Upper lobe of left lung (tissue), 6 donors: Measurements from ENCODE around the gene CSF1R. TPM values are rescaled to one million over a fixed set of nuclear protein-coding genes. Genes with fewer than 3 reads are reported as not detected.

Experiments
- ATAC-seq, 2 donors: fragments of 200-7000 bp; cut with Tn5 transposase; one replicate each; pipeline ENCODE4 v1.9.1; 2022; ENCODE audit warnings: mild to moderate bottlenecking in 2 of 2, moderate library complexity in 2 of 2; ENCODE audit not compliant: low FRiP score in 2 of 2
- DNase-seq, 2 donors: peaks; one replicate each; pipeline ENCODE4 v3.0.0-alpha.2; 2019 to 2020
- H3K27ac ChIP-seq, 4 donors: fragments of 200-600 bp; sonication (generic); one replicate each; pipeline ENCODE4 v1.5.1; 2016 to 2019
- H3K27me3 ChIP-seq, 4 donors: fragments of 200-600 bp; sonication (generic); one replicate each; pipeline ENCODE4 v1.5.1; 2017 to 2019
- H3K36me3 ChIP-seq, 4 donors: fragments of 200-600 bp; sonication (generic); one replicate each; pipeline ENCODE4 v1.5.1; 2016 to 2019
- H3K4me1 ChIP-seq, 4 donors: fragments of 200-600 bp; sonication (generic); one replicate each; pipeline ENCODE4 v1.5.1; 2018 to 2019
- H3K4me3 ChIP-seq, 4 donors: fragments of 200-600 bp; sonication (generic); one replicate each; pipeline ENCODE4 v1.5.1; 2017 to 2019; ENCODE audit warnings: mild to moderate bottlenecking in 2 of 4, moderate library complexity in 1 of 4
- H3K9me3 ChIP-seq, 4 donors: fragments of 200-600 bp; sonication (generic); one replicate each; pipeline ENCODE4 v1.5.1; 2018 to 2019
- EP300 ChIP-seq, 4 donors: sonication (generic); formaldehyde crosslinking; IDR thresholded peaks; one replicate each; pipeline ENCODE4 v1.5.1; 2017; ENCODE audit warnings: antibody characterized with exemption in 4 of 4, control low read depth in 2 of 4
- POLR2A ChIP-seq, 4 donors: fragments of 450-650 bp; IDR thresholded peaks; one replicate each; pipeline ENCODE4 v1.5.1; 2016 to 2017; ENCODE audit warnings: antibody characterized with exemption in 4 of 4, mild to moderate bottlenecking in 2 of 4
- POLR2AphosphoS5 ChIP-seq, 2 donors: sonication (generic); formaldehyde crosslinking; IDR thresholded peaks; one replicate each; pipeline ENCODE4 v1.5.1; 2017; ENCODE audit warnings: antibody characterized with exemption in 2 of 2
- WGBS, 2 donors: methylation state at CpG; one replicate each; pipeline ENCODE4 v1.1.5; 2017 to 2018; 5-methylcytosine and 5-hydroxymethylcytosine counted together
- total RNA-seq, 6 donors: library from RNA; depleted of rRNA in 4 of 6; stranded (reverse); fragments of >200 nt in 4 of 6; gene quantifications; one replicate each; pipeline versions ENCODE4 v1.1.0 to v1.2.1, GENCODE V29; 2016 to 2021
- TF ChIP-seq, protein P1 (sequence below), 6 experiments: fragments of 450-650 bp in 4 of 6; fragments of 200-600 bp in 2 of 6; sonication (generic) in 2 of 6; IDR thresholded peaks; one replicate each; pipeline ENCODE4 v1.5.1; 2016 to 2019; ENCODE audit warnings: antibody characterized with exemption in 6 of 6
- donor health status: DM: no; HTN: no; CAD: no; lungs with moderate emphysema.
- donor health status: DM: no; HTN: yes; CAD: no; lungs with severe emphysema.

Gene CSF1R
- total RNA-seq, 6 donors from 2014 or later = 13.9 to 101 (median 57.9) TPM

DNA sequence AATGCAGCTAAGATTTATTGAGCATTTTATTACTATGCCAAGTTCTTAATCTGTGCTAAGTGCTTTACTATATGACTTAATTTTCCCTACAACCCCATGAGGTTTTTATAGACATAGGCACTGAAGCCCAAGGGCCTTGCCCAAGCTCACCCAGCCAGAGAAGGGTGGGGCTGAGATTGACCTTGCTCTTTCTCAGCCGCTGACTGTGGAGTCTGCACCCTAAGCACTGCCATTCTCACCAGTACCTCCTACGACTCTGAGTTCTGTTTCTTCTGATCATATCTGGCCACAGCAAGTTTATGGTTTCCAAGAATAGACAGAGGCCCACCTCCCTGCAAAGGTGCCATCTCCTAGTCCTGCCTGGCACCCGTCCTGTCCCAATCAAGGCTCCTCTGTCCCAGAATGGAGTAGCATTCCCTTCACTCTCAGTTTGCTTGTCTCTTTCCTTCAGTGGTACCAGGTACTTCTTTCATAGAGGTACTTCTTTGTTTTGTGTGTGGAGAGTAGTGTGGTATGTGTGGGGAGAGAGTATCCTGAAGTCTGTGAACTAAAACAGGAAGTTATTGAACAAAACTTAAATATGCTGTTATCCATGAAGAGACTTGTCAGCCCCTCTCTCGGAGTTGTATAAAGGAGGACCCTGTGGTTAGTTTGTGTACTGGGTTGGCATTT, 42.6 kb downstream of the CSF1R start:
- DNase-seq (no peak), ATAC-seq (no peak)
- Histone ChIP-seq H3K4me1 (peaks cover 8 to 15% (median 13%) of the 10 kb centered on the region in 4 donors), H3K9me3 (no peaks in the 10 kb centered on the region), H3K27ac (peak overlapping the region in 1 of 4 donors; percentile 21), H3K36me3 (peaks cover 45 to 92% (median 80%) of the 10 kb centered on the region in 4 donors), H3K4me3 (no peak overlapping the region), H3K27me3 (no peaks in the 10 kb centered on the region)
- TF ChIP-seq POLR2A (IDR thresholded peaks at IDR 0.05) (no peak), POLR2AphosphoS5 (IDR thresholded peaks at IDR 0.05) (no peak)
- TF ChIP-seq, protein P1, sequence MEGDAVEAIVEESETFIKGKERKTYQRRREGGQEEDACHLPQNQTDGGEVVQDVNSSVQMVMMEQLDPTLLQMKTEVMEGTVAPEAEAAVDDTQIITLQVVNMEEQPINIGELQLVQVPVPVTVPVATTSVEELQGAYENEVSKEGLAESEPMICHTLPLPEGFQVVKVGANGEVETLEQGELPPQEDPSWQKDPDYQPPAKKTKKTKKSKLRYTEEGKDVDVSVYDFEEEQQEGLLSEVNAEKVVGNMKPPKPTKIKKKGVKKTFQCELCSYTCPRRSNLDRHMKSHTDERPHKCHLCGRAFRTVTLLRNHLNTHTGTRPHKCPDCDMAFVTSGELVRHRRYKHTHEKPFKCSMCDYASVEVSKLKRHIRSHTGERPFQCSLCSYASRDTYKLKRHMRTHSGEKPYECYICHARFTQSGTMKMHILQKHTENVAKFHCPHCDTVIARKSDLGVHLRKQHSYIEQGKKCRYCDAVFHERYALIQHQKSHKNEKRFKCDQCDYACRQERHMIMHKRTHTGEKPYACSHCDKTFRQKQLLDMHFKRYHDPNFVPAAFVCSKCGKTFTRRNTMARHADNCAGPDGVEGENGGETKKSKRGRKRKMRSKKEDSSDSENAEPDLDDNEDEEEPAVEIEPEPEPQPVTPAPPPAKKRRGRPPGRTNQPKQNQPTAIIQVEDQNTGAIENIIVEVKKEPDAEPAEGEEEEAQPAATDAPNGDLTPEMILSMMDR (IDR thresholded peaks at IDR 0.05) = no peak
- 63 to 69% methylated on average over 4 of the region's 4 CpGs for WGBS, 2 donors

DNA sequence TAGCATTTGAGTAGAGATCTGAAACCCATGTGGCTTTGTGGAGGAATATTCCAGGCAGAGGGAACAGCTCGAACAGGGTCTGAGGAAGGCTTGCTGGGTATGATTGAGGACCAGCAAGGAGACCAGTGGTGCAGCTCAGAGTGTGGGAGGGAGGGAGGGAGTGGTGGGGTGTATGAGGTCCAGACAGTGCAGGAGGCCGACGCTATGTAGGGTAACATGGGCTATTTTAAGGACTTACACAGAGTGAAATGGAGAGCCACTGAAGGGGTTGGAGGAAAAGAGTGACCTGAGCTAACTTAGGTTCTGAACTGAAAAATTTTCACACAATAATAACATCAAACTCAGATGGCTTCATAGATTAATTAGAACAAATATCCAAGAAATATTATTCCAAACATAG, 43.9 kb downstream of the CSF1R start:
- H3K4me3 ChIP-seq = no peak overlapping the region
- DNase-seq = no peak
- WGBS, 2 donors = 92 to 93% methylated on average over 3 of the region's 3 CpGs
- TF ChIP-seq EP300 (IDR thresholded peaks at IDR 0.05) = no peak
- TF ChIP-seq POLR2A (IDR thresholded peaks at IDR 0.05) = no peak
- no peak for TF ChIP-seq POLR2AphosphoS5 (IDR thresholded peaks at IDR 0.05)
- TF ChIP-seq, protein P1 (IDR thresholded peaks at IDR 0.05) = no peak
- peaks cover 8 to 15% (median 13%) of the 10 kb centered on the region in 4 donors for H3K4me1 ChIP-seq
- H3K9me3 ChIP-seq = no peaks in the 10 kb centered on the region
- ATAC-seq = no peak
- H3K27ac ChIP-seq = no peak overlapping the region
- H3K27me3 ChIP-seq = no peaks in the 10 kb centered on the region
- H3K36me3 ChIP-seq = peaks cover 38 to 92% (median 76%) of the 10 kb centered on the region in 4 donors

DNA sequence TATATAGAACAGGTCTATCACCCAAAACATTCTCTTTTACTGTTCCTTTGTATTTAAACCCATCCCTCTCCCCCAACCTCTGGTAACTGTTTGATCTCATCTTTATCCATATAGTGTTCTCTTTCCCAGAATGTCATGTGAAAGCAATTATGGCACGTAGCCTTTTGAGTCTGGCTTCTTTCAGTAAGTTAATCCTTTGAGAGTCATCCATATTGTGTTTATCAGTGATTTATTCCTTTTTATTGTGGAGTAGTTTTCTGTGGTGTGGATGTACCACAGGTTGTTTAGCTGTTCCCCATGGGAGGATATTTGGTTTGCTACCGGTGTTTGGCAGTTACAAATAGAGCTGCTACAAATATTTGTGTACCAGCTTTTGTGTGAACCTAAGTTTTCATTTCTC, 47.8 kb downstream of the CSF1R start:
- 95% methylated on average over 2 of the region's 2 CpGs for whole genome bisulfite sequencing, 2 donors
- Histone ChIP-seq H3K27ac (no peak overlapping the region), H3K27me3 (no peaks in the 10 kb centered on the region), H3K36me3 (peaks cover 37 to 100% (median 83%) of the 10 kb centered on the region in 4 donors), H3K9me3 (no peaks in the 10 kb centered on the region), H3K4me3 (no peak overlapping the region), H3K4me1 (peaks cover under 1 to 2% (median under 1%) of the 10 kb centered on the region in 4 donors)
- ATAC-seq = no peak
- DNase-seq = no peak
- TF ChIP-seq, protein P1 (IDR thresholded peaks at IDR 0.05) = no peak
- TF ChIP-seq EP300 (IDR thresholded peaks at IDR 0.05) = no peak
- TF ChIP-seq POLR2A (IDR thresholded peaks at IDR 0.05) = no peak
- no peak for TF ChIP-seq POLR2AphosphoS5 (IDR thresholded peaks at IDR 0.05)

DNA sequence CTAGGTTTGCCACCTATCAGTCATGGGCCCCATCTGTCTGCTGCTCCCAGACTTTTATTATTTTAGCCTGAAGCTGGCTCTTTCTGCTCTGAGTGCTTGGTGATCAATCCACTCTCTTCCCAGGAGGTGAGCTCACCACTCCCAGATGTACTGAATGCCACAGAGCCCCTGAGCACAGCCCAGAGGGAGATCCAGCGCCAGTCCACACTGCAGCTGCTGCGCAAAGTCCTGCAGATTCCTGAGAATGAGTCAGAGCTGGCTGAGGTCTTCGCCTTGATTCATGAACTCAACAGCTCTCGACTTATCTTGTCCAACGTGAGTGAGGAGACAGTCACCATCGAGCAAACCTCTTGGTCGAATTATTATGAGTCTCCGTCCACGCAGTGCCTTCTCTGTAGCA, 49.8 kb downstream of the CSF1R start:
- H3K36me3 ChIP-seq = peaks cover 43 to 100% (median 89%) of the 10 kb centered on the region in 4 donors
- H3K4me3 ChIP-seq = no peak overlapping the region
- DNase-seq = no peak
- TF ChIP-seq POLR2A (IDR thresholded peaks at IDR 0.05) (no peak), POLR2AphosphoS5 (IDR thresholded peaks at IDR 0.05) (no peak), EP300 (IDR thresholded peaks at IDR 0.05) (no peak)
- TF ChIP-seq, protein P1 (IDR thresholded peaks at IDR 0.05) = no peak
- H3K4me1 ChIP-seq = no peaks in the 10 kb centered on the region
- no peak overlapping the region for H3K27ac ChIP-seq
- ATAC-seq = peak in 1 of 2 donors; percentile 91
- no peaks in the 10 kb centered on the region for H3K27me3 ChIP-seq
- no peaks in the 10 kb centered on the region for H3K9me3 ChIP-seq
- WGBS, 2 donors = 89 to 92% methylated on average over 9 of the region's 9 CpGs
